GM18511 (cell line): ENCODE results near the gene STK10.
"Not testable (repeated sequence)": the region's sequence is repeated elsewhere in the genome, so short reads cannot be mapped to it uniquely, and the experiment has no call there.

Source experiments
- ATAC-seq: cut with Tn5 transposase; IDR thresholded peaks from one replicate; pipeline ENCODE4 v1.9.1; 2021; ENCODE audit warnings: mild to moderate bottlenecking, moderate library complexity; ENCODE audit not compliant: unreplicated experiment

STK10 gene

GRCh38 chr5:172188033-172188892 lies at the start of gene STK10:
Gene STK10, minus strand, starts transcription at chr5:172188224. Its CDS starts 182 bp downstream, at chr5:172188042.
- peak; percentile 72 for ATAC-seq

GRCh38 chr5:172235827-172236736 lies 48.1 kb upstream of the STK10 start:
- ATAC-seq: no peak

GRCh38 chr5:172235132-172235780 lies 47.2 kb upstream of the STK10 start:
- peak; percentile 86 for ATAC-seq

- no peak for ATAC-seq
These were observed 46.0 kb upstream of the STK10 start for GRCh38 chr5:172234031-172234430.

- no peak for ATAC-seq
These were observed 41.9 kb upstream of the STK10 start for GRCh38 chr5:172229904-172230303.

- ATAC-seq: no peak
These were observed 37.0 kb upstream of the STK10 start for GRCh38 chr5:172224996-172225395.

- ATAC-seq: peak; percentile 92
These were observed 36.2 kb upstream of the STK10 start for GRCh38 chr5:172223901-172224873.

GRCh38 chr5:172219296-172219695 lies 31.3 kb upstream of the STK10 start:
- ATAC-seq: no peak

- no peak for ATAC-seq
These were observed 28.3 kb upstream of the STK10 start for GRCh38 chr5:172216345-172216744.

GRCh38 chr5:172213126-172213525 lies 25.1 kb upstream of the STK10 start:
- no peak for ATAC-seq

- ATAC-seq: no peak
These were observed 23.7 kb upstream of the STK10 start for GRCh38 chr5:172211676-172212075.

- ATAC-seq: no peak
These were observed 21.7 kb upstream of the STK10 start for GRCh38 chr5:172209714-172210113.

- no peak for ATAC-seq
These were observed 19.5 kb upstream of the STK10 start for GRCh38 chr5:172207511-172207910.

- ATAC-seq: not testable (repeated sequence)
These were observed 18.0 kb upstream of the STK10 start for GRCh38 chr5:172205984-172206383.

- ATAC-seq: no peak
These were observed 12.5 kb upstream of the STK10 start for GRCh38 chr5:172200476-172200875.

GRCh38 chr5:172199446-172199845 lies 11.4 kb upstream of the STK10 start:
- no peak for ATAC-seq

- ATAC-seq: not testable (repeated sequence)
These were observed 9.8 kb upstream of the STK10 start for GRCh38 chr5:172197775-172198174.

- ATAC-seq: no peak
These were observed 7.2 kb upstream of the STK10 start for GRCh38 chr5:172194985-172195774.

GRCh38 chr5:172193872-172194271 lies 5.8 kb upstream of the STK10 start, which contains the start of gene EFCAB9:
Gene EFCAB9, plus strand, starts transcription at chr5:172194172. Its CDS starts 1 bp downstream, at chr5:172194173.
- no peak for ATAC-seq
